ENCODE measurements around the gene POP5. TPM values are rescaled to one million over a fixed set of nuclear protein-coding genes. Genes with fewer than 3 reads are reported as not detected.

POP5 gene
- total RNA-seq, 1 experiment from 2014 or later = 29.9 TPM

- intact Hi-C loops (cut with micrococcal nuclease) = no loop called here
- no peaks in the 10 kb centered on the region for H3K9me3 Mint-ChIP-seq (ENCODE audit: unreplicated experiment)
- DNase-seq (ENCODE audit: unreplicated experiment) = no peak
- TF ChIP-seq, protein P1, sequence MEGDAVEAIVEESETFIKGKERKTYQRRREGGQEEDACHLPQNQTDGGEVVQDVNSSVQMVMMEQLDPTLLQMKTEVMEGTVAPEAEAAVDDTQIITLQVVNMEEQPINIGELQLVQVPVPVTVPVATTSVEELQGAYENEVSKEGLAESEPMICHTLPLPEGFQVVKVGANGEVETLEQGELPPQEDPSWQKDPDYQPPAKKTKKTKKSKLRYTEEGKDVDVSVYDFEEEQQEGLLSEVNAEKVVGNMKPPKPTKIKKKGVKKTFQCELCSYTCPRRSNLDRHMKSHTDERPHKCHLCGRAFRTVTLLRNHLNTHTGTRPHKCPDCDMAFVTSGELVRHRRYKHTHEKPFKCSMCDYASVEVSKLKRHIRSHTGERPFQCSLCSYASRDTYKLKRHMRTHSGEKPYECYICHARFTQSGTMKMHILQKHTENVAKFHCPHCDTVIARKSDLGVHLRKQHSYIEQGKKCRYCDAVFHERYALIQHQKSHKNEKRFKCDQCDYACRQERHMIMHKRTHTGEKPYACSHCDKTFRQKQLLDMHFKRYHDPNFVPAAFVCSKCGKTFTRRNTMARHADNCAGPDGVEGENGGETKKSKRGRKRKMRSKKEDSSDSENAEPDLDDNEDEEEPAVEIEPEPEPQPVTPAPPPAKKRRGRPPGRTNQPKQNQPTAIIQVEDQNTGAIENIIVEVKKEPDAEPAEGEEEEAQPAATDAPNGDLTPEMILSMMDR (IDR thresholded peaks at IDR 0.05; ENCODE audit: unreplicated experiment) = no peak
- no TSS peak for BruUV-seq (replicated peaks)
- H3K4me1 Mint-ChIP-seq (ENCODE audit: insufficient read depth, unreplicated experiment) = peaks cover 26% of the 10 kb centered on the region
- H3K4me3 Mint-ChIP-seq (ENCODE audit: unreplicated experiment) = no peak overlapping the region
- no peaks in the 10 kb centered on the region for H3K27me3 Mint-ChIP-seq (ENCODE audit: insufficient read depth, unreplicated experiment)
- ChIA-PET CTCF (interaction anchor here (0.5 to 0.8 kb wide), 5 partner anchors 31 to 1354 kb away, joined by 3 to 4 read pairs (median 3); no protein-coding TSS in a partner anchor), POLR2A (interaction anchor here (0.5 to 3.6 kb wide), 7 partner anchors 10 to 71 kb away, joined by 3 to 42 read pairs (median 4); partner anchors contain the start of gene COQ5)
- H3K36me3 Mint-ChIP-seq (ENCODE audit: insufficient read depth, unreplicated experiment) = peaks cover 58% of the 10 kb centered on the region
- H3K27ac Mint-ChIP-seq (ENCODE audit: low read depth, unreplicated experiment) = peak overlapping the region; percentile 66
Observed at GRCh38 chr12:120539303-120539702, 41.9 kb downstream of the POP5 start.

DNA sequence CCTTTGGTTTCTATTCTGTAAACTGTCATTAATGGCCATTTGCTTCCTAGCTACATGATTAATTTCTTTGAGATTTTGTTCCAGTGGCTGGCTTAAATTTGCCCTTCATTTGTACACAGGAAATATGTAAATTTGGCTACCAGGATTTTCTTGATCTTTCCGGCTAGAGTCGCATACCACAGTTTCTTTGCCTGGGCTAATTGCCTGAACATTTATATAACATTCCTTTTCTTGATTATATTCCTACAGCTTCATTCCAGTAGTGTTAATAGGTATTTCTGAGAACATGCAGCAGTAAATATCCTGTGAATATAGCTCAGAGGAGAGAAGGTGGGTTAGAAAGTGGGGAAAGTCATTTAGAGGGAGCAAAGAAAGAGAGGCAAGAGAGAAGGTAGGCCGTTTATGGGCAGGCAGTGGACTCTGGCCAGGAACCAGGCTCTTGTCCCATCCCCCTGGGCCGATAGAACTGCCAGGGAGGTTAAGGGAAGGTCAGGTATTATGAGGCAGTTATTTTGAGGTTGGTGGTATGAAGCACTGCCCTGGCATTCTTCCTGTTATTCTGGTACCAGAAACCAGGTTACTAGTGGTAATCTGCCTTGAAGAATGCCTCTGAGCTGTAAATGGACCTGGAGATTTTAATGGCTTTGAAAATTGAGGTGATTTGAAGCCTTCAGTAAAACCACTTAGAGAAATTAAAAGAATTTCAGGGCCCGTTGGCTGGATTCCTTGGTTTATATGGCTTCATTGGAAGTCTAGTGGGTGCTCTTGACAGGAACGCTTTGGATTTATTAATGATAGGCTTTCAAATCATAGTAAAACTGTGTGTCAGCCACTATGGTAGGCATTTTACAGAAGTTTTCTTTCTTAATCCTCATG lies 42.7 kb downstream of the POP5 start:
- Mint-ChIP-seq H3K27me3 (ENCODE audit: insufficient read depth, unreplicated experiment) (no peaks in the 10 kb centered on the region), H3K27ac (ENCODE audit: low read depth, unreplicated experiment) (peak overlapping the region; percentile 66)

DNA sequence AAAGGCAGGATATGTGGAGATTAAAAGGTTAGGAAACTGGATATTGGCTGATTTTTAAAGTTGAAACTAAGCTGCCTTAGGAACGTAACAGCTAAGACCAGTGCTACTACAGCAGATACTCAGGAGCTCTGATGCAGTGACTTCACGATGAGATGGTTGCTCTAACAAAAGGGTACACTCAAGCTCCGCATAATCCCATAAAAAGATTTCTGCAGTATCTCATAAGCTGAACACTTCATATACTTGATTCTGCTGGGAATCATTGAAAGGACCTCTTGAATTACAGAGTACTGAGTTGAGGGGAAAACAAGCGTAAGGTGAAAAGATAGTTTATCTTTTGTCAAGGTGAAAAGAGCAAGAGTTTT lies 43.4 kb downstream of the POP5 start:
- Mint-ChIP-seq H3K27me3 (ENCODE audit: insufficient read depth, unreplicated experiment) (no peaks in the 10 kb centered on the region), H3K9me3 (ENCODE audit: unreplicated experiment) (no peaks in the 10 kb centered on the region), H3K36me3 (ENCODE audit: insufficient read depth, unreplicated experiment) (peaks cover 46% of the 10 kb centered on the region), H3K4me1 (ENCODE audit: insufficient read depth, unreplicated experiment) (peaks cover 26% of the 10 kb centered on the region), H3K4me3 (ENCODE audit: unreplicated experiment) (peak overlapping the region; percentile 86), H3K27ac (ENCODE audit: low read depth, unreplicated experiment) (peak overlapping the region; percentile 66)
- BruUV-seq (replicated peaks) = no TSS peak
- TF ChIP-seq, protein P1 (IDR thresholded peaks at IDR 0.05; ENCODE audit: unreplicated experiment) = no peak
- intact Hi-C loops (cut with micrococcal nuclease) = no loop called here
- CTCF ChIA-PET = interaction anchor here (0.8 kb wide), 2 partner anchors 63 to 434 kb away, joined by 3 to 5 read pairs; no protein-coding TSS in a partner anchor
- no peak for DNase-seq (ENCODE audit: unreplicated experiment)
- POLR2A ChIA-PET = interaction anchor here (0.7 to 4.3 kb wide), 9 partner anchors 8 to 170 kb away, joined by 3 to 42 read pairs (median 4); partner anchors contain the start of genes COQ5 and POP5

More for the DNA sequence above, 42.7 kb downstream of the POP5 start:
- DNase-seq (ENCODE audit: unreplicated experiment) = peak; percentile 57
- ChIA-PET POLR2A (interaction anchor here (0.5 to 4.3 kb wide), 12 partner anchors 9 to 366 kb away, joined by 3 to 42 read pairs (median 4); partner anchors contain the start of genes COQ5 and POP5), CTCF (interaction anchor here (0.6 to 0.8 kb wide), 5 partner anchors 64 to 1355 kb away, joined by 3 to 5 read pairs (median 3); no protein-coding TSS in a partner anchor)
- Mint-ChIP-seq H3K36me3 (ENCODE audit: insufficient read depth, unreplicated experiment) (peaks cover 50% of the 10 kb centered on the region), H3K4me1 (ENCODE audit: insufficient read depth, unreplicated experiment) (peaks cover 26% of the 10 kb centered on the region), H3K4me3 (ENCODE audit: unreplicated experiment) (peak overlapping the region; percentile 86), H3K9me3 (ENCODE audit: unreplicated experiment) (no peaks in the 10 kb centered on the region)
- intact Hi-C loops (cut with micrococcal nuclease) = no loop called here
- no TSS peak for BruUV-seq (replicated peaks)
- TF ChIP-seq, protein P1 (IDR thresholded peaks at IDR 0.05; ENCODE audit: unreplicated experiment) = no peak

Measured in MCF 10A (cell line).